HEK293 (cell line): ENCODE measurements around the gene C3orf52.

ENCODE experiments used
- CTCF ChIA-PET: fragments of 350-600 bp; formaldehyde crosslinking; extraction: SDS; loops from one replicate; lab custom pipeline; 2021; ENCODE audit warnings: antibody characterized with exemption; lab: Yijun Ruan, JAX
- POLR2A ChIA-PET: fragments of 300-600 bp; formaldehyde crosslinking; extraction: SDS; loops from one replicate; lab custom pipeline; 2020; ENCODE audit warnings: antibody characterized with exemption, inconsistent platforms; lab: Yijun Ruan, JAX
- H3K27ac ChIP-seq: fragments of 200-500 bp; sonication (Bioruptor generic); 2 replicates; pipeline ENCODE4 v1.5.1; 2014; ENCODE audit warnings: low read depth, low read length, control low read depth, inconsistent platforms; ENCODE audit errors: extremely low read depth
- H3K36me3 ChIP-seq, 2 experiments: fragments of 200-500 bp in 1 of 2; sonication (Bioruptor generic) in 1 of 2; 1 replicate in 1 of 2; 2 replicates in 1 of 2; pipeline ENCODE4 v1.5.1; 2014 to 2017; ENCODE audit warnings: inconsistent platforms in 2 of 2, low read length in 2 of 2; ENCODE audit not compliant: control insufficient read depth in 2 of 2, insufficient read depth in 1 of 2
- H3K4me1 ChIP-seq: fragments of 200-500 bp; sonication (Bioruptor generic); 2 replicates; pipeline ENCODE4 v1.5.1; 2014; ENCODE audit warnings: mild to moderate bottlenecking, low read length, inconsistent platforms; ENCODE audit not compliant: control insufficient read depth, insufficient read depth
- H3K4me3 ChIP-seq: 2 replicates; pipeline ENCODE4 v1.5.1; 2011; ENCODE audit warnings: low read depth, mild to moderate bottlenecking, control low read depth, low read length, moderate library complexity
- H3K9me3 ChIP-seq: fragments of 200-500 bp; sonication (Bioruptor generic); 2 replicates; pipeline ENCODE4 v1.5.1; 2014; ENCODE audit warnings: low read depth, low read length, inconsistent platforms; ENCODE audit not compliant: control insufficient read depth, insufficient read depth
- KLF10 ChIP-seq: fragments of 450-650 bp; IDR thresholded peaks from 2 replicates; pipeline ENCODE4 v1.5.1; 2018; ENCODE audit warnings: missing biosample characterization, mild to moderate bottlenecking, missing genetic modification characterization
- SP2 ChIP-seq: fragments of 450-650 bp; formaldehyde crosslinking; IDR thresholded peaks from 2 replicates; pipeline ENCODE4 v1.5.1; 2016; ENCODE audit warnings: missing biosample characterization, missing genetic modification characterization
- SP3 ChIP-seq: fragments of 450-650 bp; formaldehyde crosslinking; IDR thresholded peaks from 2 replicates; pipeline ENCODE4 v1.5.1; 2016; ENCODE audit warnings: missing biosample characterization, missing genetic modification characterization
- TRIM28 ChIP-seq: IDR thresholded peaks from 2 replicates; pipeline ENCODE4 v1.6.1; 2011; ENCODE audit warnings: low read length, control low read depth, borderline replicate concordance
- ZFP3 ChIP-seq: fragments of 450-650 bp; formaldehyde crosslinking; IDR thresholded peaks from 2 replicates; pipeline ENCODE4 v1.5.1; 2016; ENCODE audit warnings: low read depth, missing biosample characterization, missing genetic modification characterization
- ZNF146 ChIP-seq: fragments of 450-650 bp; formaldehyde crosslinking; IDR thresholded peaks from 2 replicates; pipeline ENCODE4 v1.5.1; 2016; ENCODE audit warnings: missing biosample characterization, missing genetic modification characterization
- ZNF174 ChIP-seq: fragments of 450-650 bp; formaldehyde crosslinking; IDR thresholded peaks from 2 replicates; pipeline ENCODE4 v1.5.0; 2017; ENCODE audit warnings: missing biosample characterization, mild to moderate bottlenecking, missing genetic modification characterization
- ZNF248 ChIP-seq: fragments of 450-650 bp; formaldehyde crosslinking; IDR thresholded peaks from 2 replicates; pipeline ENCODE4 v1.5.1; 2017; ENCODE audit warnings: missing biosample characterization, missing genetic modification characterization
- ZNF292 ChIP-seq: fragments of 450-650 bp; formaldehyde crosslinking; IDR thresholded peaks from 2 replicates; pipeline ENCODE4 v1.5.1; 2016; ENCODE audit warnings: low read depth, missing biosample characterization, missing genetic modification characterization, borderline replicate concordance
- ZNF341 ChIP-seq: fragments of 450-650 bp; formaldehyde crosslinking; IDR thresholded peaks from 2 replicates; pipeline ENCODE4; 2016; ENCODE audit warnings: low read depth, missing biosample characterization, missing genetic modification characterization
- ZNF350 ChIP-seq: fragments of 450-650 bp; formaldehyde crosslinking; IDR thresholded peaks from 2 replicates; pipeline ENCODE4 v1.5.0; 2017; ENCODE audit warnings: missing biosample characterization, mild to moderate bottlenecking, missing genetic modification characterization
- ZNF423 ChIP-seq: fragments of 450-650 bp; formaldehyde crosslinking; IDR thresholded peaks from 2 replicates; pipeline ENCODE4 v1.5.1; 2016; ENCODE audit warnings: missing biosample characterization, missing genetic modification characterization
- ZNF560 ChIP-seq: fragments of 450-650 bp; formaldehyde crosslinking; IDR thresholded peaks from 2 replicates; pipeline ENCODE4 v1.5.1; 2017; ENCODE audit warnings: missing biosample characterization, missing genetic modification characterization, borderline replicate concordance
- ZNF623 ChIP-seq: fragments of 450-650 bp; formaldehyde crosslinking; IDR thresholded peaks from 2 replicates; pipeline ENCODE4 v1.5.1; 2016; ENCODE audit warnings: missing biosample characterization, missing genetic modification characterization
- ZNF677 ChIP-seq: fragments of 450-650 bp; IDR thresholded peaks from 2 replicates; pipeline ENCODE4 v1.5.0; 2018; ENCODE audit warnings: missing biosample characterization, mild to moderate bottlenecking, missing genetic modification characterization, moderate library complexity
- TF ChIP-seq, protein P1 (sequence below): fragments of 450-650 bp; formaldehyde crosslinking; IDR thresholded peaks from 2 replicates; pipeline ENCODE4 v1.5.1; 2017; ENCODE audit warnings: missing biosample characterization, missing genetic modification characterization
- TF ChIP-seq, protein P2 (sequence below): fragments of 450-650 bp; formaldehyde crosslinking; conservative IDR thresholded peaks from 2 replicates; pipeline ENCODE4 v1.5.1; 2016; ENCODE audit warnings: low read depth, missing biosample characterization, missing genetic modification characterization
- TF ChIP-seq, protein P3 (sequence below): fragments of 450-650 bp; formaldehyde crosslinking; IDR thresholded peaks from 2 replicates; pipeline ENCODE4 v1.5.1; 2016; ENCODE audit warnings: missing biosample characterization, missing genetic modification characterization
- TF ChIP-seq, protein P4 (sequence below): fragments of 450-650 bp; formaldehyde crosslinking; IDR thresholded peaks from 2 replicates; pipeline ENCODE4 v1.5.1; 2016; ENCODE audit warnings: missing biosample characterization, missing genetic modification characterization

Gene C3orf52

DNA sequence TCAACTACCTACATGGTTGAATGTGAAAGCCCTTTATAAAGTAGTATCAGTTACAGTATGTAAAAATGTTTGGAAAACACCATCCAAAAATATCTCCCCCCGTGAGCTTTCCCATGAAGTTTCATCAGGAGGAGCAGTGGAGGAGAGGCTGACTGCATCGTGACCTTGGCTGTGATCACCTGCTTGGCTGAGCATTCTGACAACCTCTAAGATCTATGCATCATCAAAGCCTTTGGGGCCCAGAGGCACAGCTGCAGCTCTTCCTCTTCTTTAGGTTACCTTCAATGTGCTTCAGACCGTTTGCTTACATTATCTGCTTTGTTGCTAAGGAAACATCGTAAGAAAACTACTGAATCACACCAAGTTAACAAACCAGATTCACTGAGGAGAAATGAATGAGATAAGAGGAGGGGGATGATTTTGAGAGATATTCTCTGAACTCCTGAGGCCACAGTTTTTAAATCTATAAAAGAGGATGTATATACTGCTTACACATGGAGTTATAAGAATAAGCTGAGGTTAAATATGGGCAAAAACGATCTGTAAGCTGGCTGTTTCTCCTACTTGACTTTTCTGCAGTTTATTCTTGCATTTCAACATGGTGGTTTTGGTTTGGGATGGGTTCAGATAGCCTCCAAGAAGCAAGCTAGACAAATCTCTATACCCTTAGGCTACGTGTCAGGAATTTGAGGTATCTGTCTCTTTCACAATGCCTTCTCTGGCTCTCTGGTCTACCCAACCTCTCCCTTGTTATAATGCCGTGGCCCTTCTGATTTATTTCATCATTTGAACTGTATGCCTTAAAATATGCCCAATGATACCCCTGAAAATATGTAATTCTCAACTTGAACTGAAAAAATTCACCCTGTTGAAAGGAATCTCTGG lies 42.9 kb downstream of the C3orf52 start:
- CTCF ChIA-PET = no interaction called here
- H3K9me3 ChIP-seq = no peaks in the 10 kb centered on the region
- no peak overlapping the region for H3K4me3 ChIP-seq
- POLR2A ChIA-PET = no interaction called here
- TF ChIP-seq TRIM28 (no peak), ZNF146 (tag by site-specific recombination) (no peak), ZNF677 (tag by site-specific recombination) (no peak), ZNF341 (tag by site-specific recombination) (no peak), ZNF292 (tag by site-specific recombination) (no peak), ZNF248 (no peak), SP2 (no peak), ZNF174 (tag by site-specific recombination) (no peak), ZNF350 (tag by site-specific recombination) (no peak), KLF10 (no peak), ZNF423 (tag by site-specific recombination) (no peak), ZNF623 (tag by site-specific recombination) (no peak), SP3 (tag by site-specific recombination) (no peak), ZFP3 (no peak), ZNF560 (no peak)
- TF ChIP-seq, protein P1, sequence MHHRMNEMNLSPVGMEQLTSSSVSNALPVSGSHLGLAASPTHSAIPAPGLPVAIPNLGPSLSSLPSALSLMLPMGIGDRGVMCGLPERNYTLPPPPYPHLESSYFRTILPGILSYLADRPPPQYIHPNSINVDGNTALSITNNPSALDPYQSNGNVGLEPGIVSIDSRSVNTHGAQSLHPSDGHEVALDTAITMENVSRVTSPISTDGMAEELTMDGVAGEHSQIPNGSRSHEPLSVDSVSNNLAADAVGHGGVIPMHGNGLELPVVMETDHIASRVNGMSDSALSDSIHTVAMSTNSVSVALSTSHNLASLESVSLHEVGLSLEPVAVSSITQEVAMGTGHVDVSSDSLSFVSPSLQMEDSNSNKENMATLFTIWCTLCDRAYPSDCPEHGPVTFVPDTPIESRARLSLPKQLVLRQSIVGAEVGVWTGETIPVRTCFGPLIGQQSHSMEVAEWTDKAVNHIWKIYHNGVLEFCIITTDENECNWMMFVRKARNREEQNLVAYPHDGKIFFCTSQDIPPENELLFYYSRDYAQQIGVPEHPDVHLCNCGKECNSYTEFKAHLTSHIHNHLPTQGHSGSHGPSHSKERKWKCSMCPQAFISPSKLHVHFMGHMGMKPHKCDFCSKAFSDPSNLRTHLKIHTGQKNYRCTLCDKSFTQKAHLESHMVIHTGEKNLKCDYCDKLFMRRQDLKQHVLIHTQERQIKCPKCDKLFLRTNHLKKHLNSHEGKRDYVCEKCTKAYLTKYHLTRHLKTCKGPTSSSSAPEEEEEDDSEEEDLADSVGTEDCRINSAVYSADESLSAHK = no peak
- TF ChIP-seq, protein P2, sequence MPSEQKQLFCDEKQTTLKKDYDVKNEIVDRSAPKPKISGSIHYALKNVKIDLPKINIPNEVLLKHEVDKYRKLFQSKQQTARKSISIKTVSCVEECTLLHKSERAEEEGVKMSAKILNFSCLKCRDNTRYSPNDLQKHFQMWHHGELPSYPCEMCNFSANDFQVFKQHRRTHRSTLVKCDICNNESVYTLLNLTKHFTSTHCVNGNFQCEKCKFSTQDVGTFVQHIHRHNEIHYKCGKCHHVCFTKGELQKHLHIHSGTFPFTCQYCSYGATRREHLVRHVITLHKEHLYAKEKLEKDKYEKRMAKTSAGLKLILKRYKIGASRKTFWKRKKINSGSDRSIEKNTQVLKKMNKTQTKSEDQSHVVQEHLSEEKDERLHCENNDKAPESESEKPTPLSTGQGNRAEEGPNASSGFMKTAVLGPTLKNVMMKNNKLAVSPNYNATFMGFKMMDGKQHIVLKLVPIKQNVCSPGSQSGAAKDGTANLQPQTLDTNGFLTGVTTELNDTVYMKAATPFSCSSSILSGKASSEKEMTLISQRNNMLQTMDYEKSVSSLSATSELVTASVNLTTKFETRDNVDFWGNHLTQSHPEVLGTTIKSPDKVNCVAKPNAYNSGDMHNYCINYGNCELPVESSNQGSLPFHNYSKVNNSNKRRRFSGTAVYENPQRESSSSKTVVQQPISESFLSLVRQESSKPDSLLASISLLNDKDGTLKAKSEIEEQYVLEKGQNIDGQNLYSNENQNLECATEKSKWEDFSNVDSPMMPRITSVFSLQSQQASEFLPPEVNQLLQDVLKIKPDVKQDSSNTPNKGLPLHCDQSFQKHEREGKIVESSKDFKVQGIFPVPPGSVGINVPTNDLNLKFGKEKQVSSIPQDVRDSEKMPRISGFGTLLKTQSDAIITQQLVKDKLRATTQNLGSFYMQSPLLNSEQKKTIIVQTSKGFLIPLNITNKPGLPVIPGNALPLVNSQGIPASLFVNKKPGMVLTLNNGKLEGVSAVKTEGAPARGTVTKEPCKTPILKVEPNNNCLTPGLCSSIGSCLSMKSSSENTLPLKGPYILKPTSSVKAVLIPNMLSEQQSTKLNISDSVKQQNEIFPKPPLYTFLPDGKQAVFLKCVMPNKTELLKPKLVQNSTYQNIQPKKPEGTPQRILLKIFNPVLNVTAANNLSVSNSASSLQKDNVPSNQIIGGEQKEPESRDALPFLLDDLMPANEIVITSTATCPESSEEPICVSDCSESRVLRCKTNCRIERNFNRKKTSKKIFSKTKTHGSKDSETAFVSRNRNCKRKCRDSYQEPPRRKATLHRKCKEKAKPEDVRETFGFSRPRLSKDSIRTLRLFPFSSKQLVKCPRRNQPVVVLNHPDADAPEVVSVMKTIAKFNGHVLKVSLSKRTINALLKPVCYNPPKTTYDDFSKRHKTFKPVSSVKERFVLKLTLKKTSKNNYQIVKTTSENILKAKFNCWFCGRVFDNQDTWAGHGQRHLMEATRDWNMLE (tag by site-specific recombination) = no peak
- TF ChIP-seq, protein P3, sequence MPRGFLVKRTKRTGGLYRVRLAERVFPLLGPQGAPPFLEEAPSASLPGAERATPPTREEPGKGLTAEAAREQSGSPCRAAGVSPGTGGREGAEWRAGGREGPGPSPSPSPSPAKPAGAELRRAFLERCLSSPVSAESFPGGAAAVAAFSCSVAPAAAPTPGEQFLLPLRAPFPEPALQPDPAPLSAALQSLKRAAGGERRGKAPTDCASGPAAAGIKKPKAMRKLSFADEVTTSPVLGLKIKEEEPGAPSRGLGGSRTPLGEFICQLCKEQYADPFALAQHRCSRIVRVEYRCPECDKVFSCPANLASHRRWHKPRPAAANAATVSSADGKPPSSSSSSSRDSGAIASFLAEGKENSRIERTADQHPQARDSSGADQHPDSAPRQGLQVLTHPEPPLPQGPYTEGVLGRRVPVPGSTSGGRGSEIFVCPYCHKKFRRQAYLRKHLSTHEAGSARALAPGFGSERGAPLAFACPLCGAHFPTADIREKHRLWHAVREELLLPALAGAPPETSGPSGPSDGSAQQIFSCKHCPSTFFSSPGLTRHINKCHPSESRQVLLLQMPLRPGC (tag by site-specific recombination) = no peak
- TF ChIP-seq, protein P4, sequence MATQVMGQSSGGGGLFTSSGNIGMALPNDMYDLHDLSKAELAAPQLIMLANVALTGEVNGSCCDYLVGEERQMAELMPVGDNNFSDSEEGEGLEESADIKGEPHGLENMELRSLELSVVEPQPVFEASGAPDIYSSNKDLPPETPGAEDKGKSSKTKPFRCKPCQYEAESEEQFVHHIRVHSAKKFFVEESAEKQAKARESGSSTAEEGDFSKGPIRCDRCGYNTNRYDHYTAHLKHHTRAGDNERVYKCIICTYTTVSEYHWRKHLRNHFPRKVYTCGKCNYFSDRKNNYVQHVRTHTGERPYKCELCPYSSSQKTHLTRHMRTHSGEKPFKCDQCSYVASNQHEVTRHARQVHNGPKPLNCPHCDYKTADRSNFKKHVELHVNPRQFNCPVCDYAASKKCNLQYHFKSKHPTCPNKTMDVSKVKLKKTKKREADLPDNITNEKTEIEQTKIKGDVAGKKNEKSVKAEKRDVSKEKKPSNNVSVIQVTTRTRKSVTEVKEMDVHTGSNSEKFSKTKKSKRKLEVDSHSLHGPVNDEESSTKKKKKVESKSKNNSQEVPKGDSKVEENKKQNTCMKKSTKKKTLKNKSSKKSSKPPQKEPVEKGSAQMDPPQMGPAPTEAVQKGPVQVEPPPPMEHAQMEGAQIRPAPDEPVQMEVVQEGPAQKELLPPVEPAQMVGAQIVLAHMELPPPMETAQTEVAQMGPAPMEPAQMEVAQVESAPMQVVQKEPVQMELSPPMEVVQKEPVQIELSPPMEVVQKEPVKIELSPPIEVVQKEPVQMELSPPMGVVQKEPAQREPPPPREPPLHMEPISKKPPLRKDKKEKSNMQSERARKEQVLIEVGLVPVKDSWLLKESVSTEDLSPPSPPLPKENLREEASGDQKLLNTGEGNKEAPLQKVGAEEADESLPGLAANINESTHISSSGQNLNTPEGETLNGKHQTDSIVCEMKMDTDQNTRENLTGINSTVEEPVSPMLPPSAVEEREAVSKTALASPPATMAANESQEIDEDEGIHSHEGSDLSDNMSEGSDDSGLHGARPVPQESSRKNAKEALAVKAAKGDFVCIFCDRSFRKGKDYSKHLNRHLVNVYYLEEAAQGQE (tag by site-specific recombination) = no peak
- H3K27ac ChIP-seq = no peak overlapping the region
- H3K4me1 ChIP-seq = peaks cover 7% of the 10 kb centered on the region; the same call in 1 of the 2 replicates
- H3K36me3 ChIP-seq = peaks cover 0 to 15% of the 10 kb centered on the region in 2 experiments; a peak in 1 of 3 replicates
